MM.1S (cell line): Measurements from ENCODE around the gene MS4A8.

Experiments used
- DNase-seq: peaks from one replicate; pipeline ENCODE4 v3.0.0-alpha.2; 2015
- H2AFZ ChIP-seq: fragments of 300-600 bp; sonication (generic); 2 replicates; pipeline ENCODE4 v1.6.0; 2016; ENCODE audit warnings: antibody characterized with exemption, low read length
- H3F3A ChIP-seq: fragments of 300-600 bp; sonication (generic); 2 replicates; pipeline ENCODE4 v1.6.1; 2016; ENCODE audit warnings: mild to moderate bottlenecking, antibody characterized with exemption, low read length, moderate library complexity, mixed read lengths; ENCODE audit not compliant: insufficient read depth
- H3K27ac ChIP-seq: fragments of 300-600 bp; sonication (generic); 2 replicates; pipeline ENCODE4 v1.5.1; 2016; ENCODE audit warnings: mild to moderate bottlenecking, low read length
- H3K27me3 ChIP-seq: fragments of 300-600 bp; sonication (generic); replicated peaks from 2 replicates; pipeline ENCODE4 v1.6.0; 2016; ENCODE audit warnings: low read length; ENCODE audit not compliant: insufficient read depth
- H3K36me3 ChIP-seq: fragments of 300-600 bp; sonication (generic); replicated peaks from 2 replicates; pipeline ENCODE4 v1.6.1; 2016; ENCODE audit warnings: mild to moderate bottlenecking, low read length, mixed read lengths; ENCODE audit not compliant: insufficient read depth
- H3K4me1 ChIP-seq: fragments of 300-600 bp; sonication (generic); 2 replicates; pipeline ENCODE4 v1.6.1; 2016; ENCODE audit warnings: low read length, mixed read lengths
- H3K4me2 ChIP-seq: fragments of 300-600 bp; sonication (generic); 2 replicates; pipeline ENCODE4 v1.6.0; 2016; ENCODE audit warnings: low read depth, low read length
- H3K4me3 ChIP-seq: fragments of 300-600 bp; sonication (generic); 2 replicates; pipeline ENCODE4 v1.5.1; 2016; ENCODE audit warnings: low read length, mixed read lengths
- H3K79me2 ChIP-seq: fragments of 300-600 bp; sonication (generic); 2 replicates; pipeline ENCODE4 v1.6.1; 2016; ENCODE audit warnings: mixed run types, low read length, mixed read lengths
- H3K9ac ChIP-seq: fragments of 300-600 bp; sonication (generic); 2 replicates; pipeline ENCODE4 v1.6.1; 2016; ENCODE audit warnings: low read length, mixed read lengths
- H3K9me2 ChIP-seq: fragments of 300-600 bp; sonication (generic); replicated peaks from 2 replicates; pipeline ENCODE4 v1.6.1; 2016; ENCODE audit warnings: mild to moderate bottlenecking, low read length, mixed read lengths; ENCODE audit not compliant: insufficient read depth
- H3K9me3 ChIP-seq: fragments of 300-600 bp; sonication (generic); replicated peaks from 2 replicates; pipeline ENCODE4 v1.6.1; 2016; ENCODE audit warnings: mild to moderate bottlenecking, low read length, mixed read lengths; ENCODE audit not compliant: insufficient read depth
- H4K20me1 ChIP-seq: fragments of 300-600 bp; sonication (generic); 2 replicates; pipeline ENCODE4 v1.6.1; 2016; ENCODE audit warnings: mild to moderate bottlenecking, low read length, moderate library complexity, mixed read lengths; ENCODE audit not compliant: insufficient read depth
- CTCF ChIP-seq: fragments of 300-600 bp; sonication (generic); IDR thresholded peaks from 2 replicates; pipeline ENCODE4 v1.5.1; 2016; ENCODE audit warnings: antibody characterized with exemption, low read length, mixed read lengths
- EZH2 ChIP-seq: fragments of 300-600 bp; sonication (generic); optimal IDR thresholded peaks from 2 replicates; pipeline ENCODE3; 2017; ENCODE audit warnings: low read depth, mild to moderate bottlenecking, antibody characterized with exemption, low read length, mixed read lengths
- EZH2phosphoT487 ChIP-seq: fragments of 300-600 bp; sonication (generic); IDR thresholded peaks from 2 replicates; pipeline ENCODE4 v1.6.1; 2018; ENCODE audit warnings: antibody characterized with exemption, low read length

The MS4A8 gene

DNA sequence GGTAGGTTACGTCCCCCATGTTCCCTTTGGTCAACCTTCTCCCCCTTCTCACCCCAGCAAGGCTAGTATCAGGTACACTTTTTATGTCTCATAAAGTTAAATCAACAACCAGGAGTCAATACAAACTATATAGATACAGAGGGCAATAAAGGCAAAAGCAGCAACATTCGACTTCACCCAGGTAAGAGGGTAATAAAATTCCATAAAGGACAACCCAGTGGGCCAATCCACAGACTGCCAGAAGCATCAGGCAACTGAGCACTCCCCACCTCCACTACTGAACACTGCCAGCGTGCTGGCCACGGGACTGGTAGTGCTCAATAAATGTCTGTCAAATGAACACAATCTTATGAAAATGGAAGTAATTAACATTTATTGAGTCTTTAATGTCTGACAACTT, 20.0 kb downstream of the MS4A8 start:
- H4K20me1 ChIP-seq, result no peaks in the 10 kb centered on the region
- no peaks in the 10 kb centered on the region for H3K79me2 ChIP-seq
- H3K4me2 ChIP-seq, result no peak overlapping the region
- H3K27ac ChIP-seq, result no peak overlapping the region
- no peak for DNase-seq
- H3K4me1 ChIP-seq, result no peaks in the 10 kb centered on the region
- no peaks in the 10 kb centered on the region for H3K9me2 ChIP-seq
- H3K36me3 ChIP-seq, result no peaks in the 10 kb centered on the region
- no peak for TF ChIP-seq CTCF
- TF ChIP-seq EZH2, result no peak
- no peak for TF ChIP-seq EZH2phosphoT487
- H3K27me3 ChIP-seq, result no peaks in the 10 kb centered on the region
- H3K4me3 ChIP-seq, result no peak overlapping the region
- H3K9ac ChIP-seq, result no peak overlapping the region
- H3K9me3 ChIP-seq, result no peaks in the 10 kb centered on the region
- H2AFZ ChIP-seq, result no peak overlapping the region
- no peaks in the 10 kb centered on the region for H3F3A ChIP-seq

DNA sequence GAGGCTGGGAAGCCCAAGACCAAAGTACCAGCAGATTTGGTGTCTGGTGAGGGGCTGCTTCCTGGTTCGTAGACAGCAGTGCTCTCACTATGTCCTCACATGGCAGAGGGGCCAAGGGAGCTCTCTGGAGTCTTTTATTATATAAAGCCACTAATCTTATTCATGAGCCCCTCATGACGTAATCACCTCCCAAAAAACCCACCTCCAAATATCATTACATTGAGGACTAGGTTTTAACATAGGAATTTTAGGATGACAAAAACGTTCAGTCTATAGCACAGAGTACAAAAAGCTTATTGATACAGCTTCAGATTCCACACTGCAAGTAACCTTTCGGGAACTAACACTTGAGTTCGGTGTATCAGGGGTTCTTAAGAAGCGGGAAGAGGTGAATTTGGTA, 21.0 kb downstream of the MS4A8 start:
- Histone ChIP-seq H4K20me1 (no peaks in the 10 kb centered on the region), H3K27ac (no peak overlapping the region), H3K36me3 (no peaks in the 10 kb centered on the region), H3K4me3 (no peak overlapping the region), H3K4me1 (no peaks in the 10 kb centered on the region), H3K9ac (no peak overlapping the region), H3K79me2 (no peaks in the 10 kb centered on the region), H2AFZ (no peak overlapping the region), H3F3A (no peaks in the 10 kb centered on the region), H3K4me2 (no peak overlapping the region), H3K27me3 (no peaks in the 10 kb centered on the region), H3K9me3 (no peaks in the 10 kb centered on the region), H3K9me2 (no peaks in the 10 kb centered on the region)
- no peak for DNase-seq
- TF ChIP-seq EZH2phosphoT487 (no peak), CTCF (no peak), EZH2 (no peak)

DNA sequence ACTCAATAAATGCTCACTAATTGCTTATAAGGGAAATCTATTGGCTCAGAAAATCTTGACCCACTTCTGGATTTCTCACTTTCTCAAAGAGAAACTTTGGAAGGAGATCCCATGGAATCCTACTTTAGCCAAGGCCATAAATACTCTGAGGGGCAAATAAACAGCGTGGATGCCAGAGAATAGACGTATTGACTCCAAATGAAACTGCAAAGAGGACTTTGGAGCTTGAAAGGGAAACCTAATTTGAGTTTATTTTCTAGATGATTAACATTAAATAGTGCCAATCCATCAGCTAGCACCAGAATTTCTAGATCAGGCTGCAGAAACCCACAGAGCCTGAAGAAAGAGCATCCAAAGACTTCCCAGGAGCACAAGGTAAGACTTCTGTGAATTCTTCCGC, 25.0 kb downstream of the MS4A8 start, which contains the start of gene MS4A18:
Gene MS4A18, plus strand, starts transcription at position 301 of the 400 bp plus-strand sequence.
- no peak within 1 kb of the TSS for H3K4me2 ChIP-seq
- no peaks in the 10 kb centered on the region for H3F3A ChIP-seq
- no peak within 1 kb of the TSS for H3K9ac ChIP-seq
- no peak for DNase-seq
- H3K27me3 ChIP-seq, result no peaks in the 10 kb centered on the region
- H2AFZ ChIP-seq, result no peak within 1 kb of the TSS
- no peaks in the 10 kb centered on the region for H3K4me1 ChIP-seq
- no peaks in the 10 kb centered on the region for H3K9me3 ChIP-seq
- H3K27ac ChIP-seq, result no peak within 1 kb of the TSS
- no peaks in the 10 kb centered on the region for H4K20me1 ChIP-seq
- H3K4me3 ChIP-seq, result no peak within 1 kb of the TSS
- no peaks in the 10 kb centered on the region for H3K36me3 ChIP-seq
- no peaks in the 10 kb centered on the region for H3K79me2 ChIP-seq
- TF ChIP-seq CTCF, result no peak
- TF ChIP-seq EZH2phosphoT487, result no peak
- H3K9me2 ChIP-seq, result no peaks in the 10 kb centered on the region
